ENCODE data around the gene GPR146. TPM values are rescaled to one million over a fixed set of nuclear protein-coding genes. Genes with fewer than 3 reads are reported as not detected.

Gene GPR146
- total RNA-seq, 2 experiments from 2014 or later, result 5.6 to 8.5 TPM

GRCh38 chr7:1040790-1041189 is 3.6 kb upstream of the GPR146 start:
- TF ChIP-seq CTCF (IDR thresholded peaks at IDR 0.05), result no peak
- Mint-ChIP-seq H3K36me3 (ENCODE audit: low read depth) (no peaks in the 10 kb centered on the region), H3K4me3 (no peak overlapping the region), H3K9me3 (no peaks in the 10 kb centered on the region), H3K4me1 (ENCODE audit: low read depth) (peaks cover 27% of the 10 kb centered on the region), H3K27ac (no peak overlapping the region), H3K27me3 (no peaks in the 10 kb centered on the region)
- DNase-seq, result no peak
- CTCF ChIA-PET, result interaction anchor here (3.4 kb wide), 1 partner anchor 48 kb away, joined by 12 read pairs; no protein-coding TSS in a partner anchor
- intact Hi-C loops (cut with micrococcal nuclease), result loop anchor here (10.0 kb wide), 1 partner anchor 46 kb away; no protein-coding TSS in a partner anchor
- ATAC-seq, result no peak
- POLR2A ChIA-PET, result no interaction called here

GRCh38 chr7:1041551-1042491 is 2.5 kb upstream of the GPR146 start:
- no peak for TF ChIP-seq CTCF (IDR thresholded peaks at IDR 0.05)
- H3K27me3 Mint-ChIP-seq, result no peaks in the 10 kb centered on the region
- CTCF ChIA-PET, result interaction anchor here (3.4 kb wide), 1 partner anchor 49 kb away, joined by 12 read pairs; no protein-coding TSS in a partner anchor
- H3K4me3 Mint-ChIP-seq, result no peak overlapping the region
- H3K9me3 Mint-ChIP-seq, result no peaks in the 10 kb centered on the region
- intact Hi-C loops (cut with micrococcal nuclease), result loop anchor here (10.0 kb wide), 1 partner anchor 47 kb away; no protein-coding TSS in a partner anchor
- DNase-seq, result peak; percentile 46
- POLR2A ChIA-PET, result no interaction called here
- no peak overlapping the region for H3K27ac Mint-ChIP-seq
- no peak for ATAC-seq
- peaks cover 36% of the 10 kb centered on the region for H3K4me1 Mint-ChIP-seq (ENCODE audit: low read depth)
- no peaks in the 10 kb centered on the region for H3K36me3 Mint-ChIP-seq (ENCODE audit: low read depth)

- Mint-ChIP-seq H3K27me3 (no peaks in the 10 kb centered on the region), H3K27ac (peak overlapping the region; percentile 30), H3K9me3 (no peaks in the 10 kb centered on the region), H3K4me3 (no peak overlapping the region), H3K4me1 (ENCODE audit: low read depth) (peaks cover 42% of the 10 kb centered on the region), H3K36me3 (ENCODE audit: low read depth) (no peaks in the 10 kb centered on the region)
- ATAC-seq (no peak), DNase-seq (no peak)
- intact Hi-C loops (cut with micrococcal nuclease), result loop anchor here (10.0 kb wide), 1 partner anchor 48 kb away; no protein-coding TSS in a partner anchor
- TF ChIP-seq CTCF (IDR thresholded peaks at IDR 0.05), result no peak
- ChIA-PET POLR2A (no interaction called here), CTCF (interaction anchor here (3.4 kb wide), 1 partner anchor 49 kb away, joined by 12 read pairs; no protein-coding TSS in a partner anchor)
Measured at GRCh38 chr7:1042492-1042833, 1.9 kb upstream of the GPR146 start.

- CTCF ChIA-PET, result interaction anchor here (1.0 to 3.2 kb wide), 10 partner anchors 9 to 132 kb away, joined by 3 to 28 read pairs (median 5); no protein-coding TSS in a partner anchor
Measured at GRCh38 chr7:1043552-1044188, 676 bp upstream of the GPR146 start.

More at GRCh38 chr7:1043552-1044188, 676 bp upstream of the GPR146 start:
- no peaks in the 10 kb centered on the region for H3K36me3 Mint-ChIP-seq (ENCODE audit: low read depth)
- intact Hi-C loops (cut with micrococcal nuclease), result loop anchor here (10.0 kb wide), 1 partner anchor 49 kb away; no protein-coding TSS in a partner anchor
- H3K4me3 Mint-ChIP-seq, result peak overlapping the region; percentile 66
- H3K9me3 Mint-ChIP-seq, result no peaks in the 10 kb centered on the region
- POLR2A ChIA-PET, result interaction anchor here (0.8 to 2.0 kb wide), 4 partner anchors 9 to 95 kb away, joined by 3 to 7 read pairs (median 3); a partner anchor contains a TSS
- H3K27ac Mint-ChIP-seq, result peak overlapping the region; percentile 75
- ATAC-seq, result no peak
- peaks cover 51% of the 10 kb centered on the region for H3K4me1 Mint-ChIP-seq (ENCODE audit: low read depth)
- no peaks in the 10 kb centered on the region for H3K27me3 Mint-ChIP-seq
- no peak for TF ChIP-seq CTCF (IDR thresholded peaks at IDR 0.05)
- DNase-seq, result no peak

All from activated CD8-positive, alpha-beta T cell treated with anti-CD3 and anti-CD28 coated beads for 36 hours (primary cell).